Smooth muscle cell (in vitro differentiated cells): ENCODE results near the gene RHO. TPM values are rescaled to one million over a fixed set of nuclear protein-coding genes. Genes with fewer than 3 reads are reported as not detected.

ENCODE experiments used
- DNase-seq: peaks from one replicate; lab custom pipeline; 2025; ENCODE audit not compliant: unreplicated experiment; lab: John Stamatoyannopoulos, UW
- H2AFZ ChIP-seq: fragments of 200-600 bp; sonication (generic); 2 replicates; pipeline ENCODE4 v1.6.0; 2016; ENCODE audit warnings: antibody characterized with exemption, low read depth, mild to moderate bottlenecking
- H3F3A ChIP-seq: fragments of 200-600 bp; sonication (generic); 2 replicates; pipeline ENCODE4 v1.6.0; 2017; ENCODE audit warnings: antibody characterized with exemption, low read depth
- H3K27ac ChIP-seq: fragments of 200-600 bp; sonication (generic); 2 replicates; pipeline ENCODE4 v1.5.1; 2016; ENCODE audit warnings: low read depth, mild to moderate bottlenecking
- H3K27me3 ChIP-seq: fragments of 200-600 bp; sonication (generic); 2 replicates; pipeline ENCODE4 v1.6.1; 2016; ENCODE audit warnings: low read depth, mild to moderate bottlenecking
- H3K36me3 ChIP-seq: fragments of 200-600 bp; sonication (generic); 2 replicates; pipeline ENCODE4 v1.5.1; 2016; ENCODE audit warnings: low read depth
- H3K4me1 ChIP-seq: fragments of 200-600 bp; sonication (generic); 2 replicates; pipeline ENCODE4 v1.5.1; 2016; ENCODE audit warnings: low read depth
- H3K4me2 ChIP-seq: fragments of 200-600 bp; sonication (generic); 2 replicates; pipeline ENCODE4 v1.6.0; 2016; ENCODE audit warnings: mild to moderate bottlenecking
- H3K4me3 ChIP-seq: fragments of 200-600 bp; sonication (generic); 2 replicates; pipeline ENCODE4 v1.5.1; 2016; ENCODE audit warnings: mild to moderate bottlenecking
- H3K79me2 ChIP-seq: fragments of 200-600 bp; sonication (generic); 2 replicates; pipeline ENCODE4 v1.6.0; 2016; ENCODE audit warnings: low read depth, mild to moderate bottlenecking
- H3K9ac ChIP-seq: fragments of 200-600 bp; sonication (generic); 2 replicates; pipeline ENCODE4 v1.6.0; 2016; ENCODE audit warnings: low read depth
- H3K9me3 ChIP-seq: fragments of 200-600 bp; sonication (generic); replicated peaks from 2 replicates; pipeline ENCODE4 v1.5.1; 2016; ENCODE audit warnings: low read depth
- H4K20me1 ChIP-seq: fragments of 200-600 bp; sonication (generic); 2 replicates; pipeline ENCODE4 v1.6.0; 2016; ENCODE audit warnings: low read depth
- WGBS: methylation state at CpG from one replicate; pipeline ENCODE4 v1.1.7; 2016; ENCODE audit warnings: low lambda C conversion rate; 5-methylcytosine and 5-hydroxymethylcytosine counted together
- polyA plus RNA-seq: library from polyadenylated mRNA; unstranded; fragments of >200 nt; fragmentation: Nextera tagmentation; extraction: Ambion mirVana; gene quantifications from 2 replicates; pipeline ENCODE4 v1.2.1, GENCODE V29; 2016
- total RNA-seq: library from RNA; depleted of rRNA; stranded (reverse); fragments of >200 nt; gene quantifications from 2 replicates; pipeline ENCODE4 v1.2.3, GENCODE V29; 2014
- TF ChIP-seq, protein P1 (sequence below): fragments of 200-600 bp; sonication (generic); IDR thresholded peaks from 2 replicates; pipeline ENCODE4 v1.5.1; 2017; ENCODE audit warnings: borderline replicate concordance, mild to moderate bottlenecking, antibody characterized with exemption; ENCODE audit not compliant: insufficient read depth, poor library complexity, severe bottlenecking

The RHO gene
- total and polyA plus RNA-seq, 2 experiments from 2014 or later = 0.63 TPM; not detected in 1

DNA sequence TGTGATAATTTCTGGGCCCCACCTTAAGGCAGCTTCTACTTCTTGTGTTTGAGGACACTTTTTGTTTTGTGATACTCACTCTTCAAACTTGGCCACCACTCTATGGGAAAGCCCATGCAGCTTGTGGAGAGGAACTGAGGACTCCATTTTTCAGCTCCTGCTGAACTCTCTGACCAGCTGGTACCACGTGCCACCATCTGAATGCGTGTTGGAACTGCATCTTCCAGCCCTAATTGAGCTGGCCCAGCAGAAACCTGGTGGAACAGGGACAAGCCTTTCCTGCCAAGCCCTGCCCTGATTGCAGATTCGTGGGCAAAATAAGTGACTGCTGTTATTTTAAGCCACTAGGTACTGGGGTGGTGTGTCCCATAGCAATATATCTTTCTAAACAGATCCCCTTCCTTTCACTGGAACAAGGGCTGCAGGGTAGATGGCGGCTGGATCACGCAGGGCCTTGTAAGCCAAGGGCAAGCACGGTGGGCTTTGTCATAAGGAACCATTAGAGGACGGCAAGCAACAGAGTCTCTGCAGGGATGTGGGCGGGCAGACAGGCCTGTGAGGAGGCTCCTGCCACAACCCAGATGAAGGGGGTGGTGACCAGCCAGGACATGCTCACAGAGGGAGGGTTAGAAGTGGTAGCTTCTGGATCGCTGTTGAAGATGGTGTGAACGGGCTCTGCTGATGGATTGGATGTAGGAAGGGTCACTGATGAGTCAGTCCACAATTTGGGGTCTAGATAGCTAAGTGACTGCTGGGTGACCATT lies 24.0 kb downstream of the RHO start:
- 47% methylated on average over 10 of the region's 10 CpGs for WGBS

DNA sequence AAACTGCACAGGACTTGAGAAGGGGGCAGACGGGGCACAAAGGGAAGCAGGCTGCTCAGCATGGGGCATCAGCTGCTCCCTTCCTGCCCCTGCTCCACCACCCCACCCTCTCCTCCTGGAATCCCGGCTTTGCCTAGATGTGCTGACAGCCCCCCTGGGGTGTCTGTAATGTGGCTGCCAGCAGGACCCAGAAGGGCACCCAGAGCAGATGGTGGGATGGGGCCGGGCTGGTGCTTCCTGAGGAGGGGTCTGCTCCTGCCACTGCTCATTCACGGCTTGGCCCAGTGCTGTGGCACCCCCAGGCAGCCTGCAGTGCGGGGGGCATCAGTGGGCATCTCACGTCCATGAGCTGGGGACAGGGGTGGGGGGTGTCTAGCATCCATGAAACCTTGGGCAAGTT lies 24.7 kb downstream of the RHO start:
- Histone ChIP-seq H2AFZ (no peak overlapping the region), H3K4me2 (no peak overlapping the region), H3K4me1 (peaks cover 3% of the 10 kb centered on the region), H3K4me3 (no peak overlapping the region), H3F3A (peaks cover 15% of the 10 kb centered on the region), H3K36me3 (no peaks in the 10 kb centered on the region), H4K20me1 (no peaks in the 10 kb centered on the region), H3K9ac (no peak overlapping the region), H3K79me2 (no peaks in the 10 kb centered on the region), H3K27ac (no peak overlapping the region), H3K9me3 (no peaks in the 10 kb centered on the region), H3K27me3 (no peaks in the 10 kb centered on the region)
- DNase-seq = no peak
- TF ChIP-seq, protein P1, sequence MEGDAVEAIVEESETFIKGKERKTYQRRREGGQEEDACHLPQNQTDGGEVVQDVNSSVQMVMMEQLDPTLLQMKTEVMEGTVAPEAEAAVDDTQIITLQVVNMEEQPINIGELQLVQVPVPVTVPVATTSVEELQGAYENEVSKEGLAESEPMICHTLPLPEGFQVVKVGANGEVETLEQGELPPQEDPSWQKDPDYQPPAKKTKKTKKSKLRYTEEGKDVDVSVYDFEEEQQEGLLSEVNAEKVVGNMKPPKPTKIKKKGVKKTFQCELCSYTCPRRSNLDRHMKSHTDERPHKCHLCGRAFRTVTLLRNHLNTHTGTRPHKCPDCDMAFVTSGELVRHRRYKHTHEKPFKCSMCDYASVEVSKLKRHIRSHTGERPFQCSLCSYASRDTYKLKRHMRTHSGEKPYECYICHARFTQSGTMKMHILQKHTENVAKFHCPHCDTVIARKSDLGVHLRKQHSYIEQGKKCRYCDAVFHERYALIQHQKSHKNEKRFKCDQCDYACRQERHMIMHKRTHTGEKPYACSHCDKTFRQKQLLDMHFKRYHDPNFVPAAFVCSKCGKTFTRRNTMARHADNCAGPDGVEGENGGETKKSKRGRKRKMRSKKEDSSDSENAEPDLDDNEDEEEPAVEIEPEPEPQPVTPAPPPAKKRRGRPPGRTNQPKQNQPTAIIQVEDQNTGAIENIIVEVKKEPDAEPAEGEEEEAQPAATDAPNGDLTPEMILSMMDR = no peak
- 70% methylated on average over 6 of the region's 6 CpGs for WGBS

More for the DNA sequence above, 24.0 kb downstream of the RHO start:
- H3K4me3 ChIP-seq = no peak overlapping the region
- no peak overlapping the region for H3K9ac ChIP-seq
- no peaks in the 10 kb centered on the region for H3K36me3 ChIP-seq
- H3K4me2 ChIP-seq = peak overlapping the region; percentile 8
- H3K4me1 ChIP-seq = peaks cover 2% of the 10 kb centered on the region
- peaks cover 15% of the 10 kb centered on the region for H3F3A ChIP-seq
- no peak overlapping the region for H3K27ac ChIP-seq
- H3K9me3 ChIP-seq = no peaks in the 10 kb centered on the region
- no peak overlapping the region for H2AFZ ChIP-seq
- DNase-seq = peak; percentile 3
- no peaks in the 10 kb centered on the region for H3K79me2 ChIP-seq
- no peaks in the 10 kb centered on the region for H3K27me3 ChIP-seq
- TF ChIP-seq, protein P1 = no peak
- H4K20me1 ChIP-seq = no peaks in the 10 kb centered on the region

DNA sequence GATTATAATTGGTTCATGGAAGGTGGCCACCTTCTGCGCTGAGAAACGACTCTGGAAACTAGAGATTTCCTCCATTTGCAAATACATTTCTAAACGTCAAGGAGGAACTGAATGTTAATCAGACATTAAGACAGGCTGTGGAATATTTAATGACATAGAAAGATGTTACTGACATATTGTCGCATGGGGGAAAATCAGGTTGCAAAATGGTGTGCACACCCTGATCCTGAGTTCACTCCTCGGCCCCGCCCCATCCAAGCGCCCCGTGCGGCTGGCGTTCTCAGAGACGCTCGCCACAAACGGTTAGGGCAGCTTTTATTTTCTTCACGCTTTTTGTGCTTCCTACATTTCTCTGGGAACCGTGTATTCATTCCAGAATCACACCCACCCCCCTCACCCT lies 25.3 kb downstream of the RHO start:
- WGBS = 87% methylated on average over 15 of the region's 15 CpGs
- Histone ChIP-seq H3K9me3 (no peaks in the 10 kb centered on the region), H3K9ac (no peak overlapping the region)

More for the DNA sequence above, 25.3 kb downstream of the RHO start:
- Histone ChIP-seq H3K4me1 (peaks cover 9% of the 10 kb centered on the region), H3K4me2 (no peak overlapping the region), H3K79me2 (no peaks in the 10 kb centered on the region), H3K4me3 (no peak overlapping the region), H3K27me3 (no peaks in the 10 kb centered on the region), H3K36me3 (no peaks in the 10 kb centered on the region), H4K20me1 (no peaks in the 10 kb centered on the region), H2AFZ (no peak overlapping the region), H3K27ac (no peak overlapping the region), H3F3A (peaks cover 15% of the 10 kb centered on the region)
- DNase-seq = no peak
- TF ChIP-seq, protein P1 = no peak
